Caco-2 (cell line): ENCODE results near the gene HEXA. TPM values are rescaled to one million over a fixed set of nuclear protein-coding genes. Genes with fewer than 3 reads are reported as not detected.

ENCODE experiments used
- BruUV-seq: library from RNA; stranded (reverse); fragments of 400-500 nt; replicated peaks from 2 replicates; lab custom pipeline; 2021; lab: Mats Ljungman, UMichigan
- CTCF ChIA-PET: fragments of 300-600 bp; sonication (Branson Sonifier 250); formaldehyde crosslinking; loops from one replicate; lab custom pipeline; 2022; ENCODE audit warnings: antibody characterized with exemption; lab: Charles Lee
- POLR2A ChIA-PET: fragments of 300-600 bp; sonication (Branson Sonifier 250); formaldehyde crosslinking; loops from one replicate; lab custom pipeline; 2022; ENCODE audit warnings: antibody characterized with exemption; lab: Charles Lee
- DNase-seq, 2 experiments: peaks; one replicate each; pipeline versions ENCODE4 v3.0.0 to v3.0.0-alpha.2; 2020 to 2022
- H3K27me3 ChIP-seq: replicated peaks from 2 replicates; pipeline ENCODE4 v1.6.0; 2011; ENCODE audit warnings: low read length; ENCODE audit not compliant: control insufficient read depth, insufficient read depth
- H3K36me3 ChIP-seq: 2 replicates; pipeline ENCODE4 v1.5.1; 2011; ENCODE audit warnings: low read length; ENCODE audit not compliant: control insufficient read depth, insufficient read depth
- H3K4me1 ChIP-seq: fragments of 250-450 bp; sonication (Bioruptor Pico); 2 replicates; pipeline ENCODE4 v1.5.1; 2020; ENCODE audit warnings: mild to moderate bottlenecking
- H3K4me3 ChIP-seq: 2 replicates; pipeline ENCODE4 v1.5.1; 2011; ENCODE audit warnings: low read depth, mild to moderate bottlenecking, control low read depth, low read length
- H3K9me3 ChIP-seq: fragments of 250-450 bp; sonication (Bioruptor Pico); 2 replicates; pipeline ENCODE4 v1.5.1; 2020; ENCODE audit warnings: mild to moderate bottlenecking, moderate library complexity
- H3K27ac Mint-ChIP-seq: one replicate; pipeline ENCODE4 v1.8.0; 2022; ENCODE audit warnings: mixed read lengths; ENCODE audit not compliant: unreplicated experiment
- H3K27me3 Mint-ChIP-seq: one replicate; pipeline ENCODE4 v1.8.0; 2022; ENCODE audit warnings: mixed read lengths; ENCODE audit not compliant: insufficient read depth, unreplicated experiment
- H3K36me3 Mint-ChIP-seq: one replicate; pipeline ENCODE4 v1.8.0; 2022; ENCODE audit warnings: mild to moderate bottlenecking, mixed read lengths; ENCODE audit not compliant: insufficient read depth, unreplicated experiment
- H3K4me1 Mint-ChIP-seq: one replicate; pipeline ENCODE4 v1.8.0; 2022; ENCODE audit warnings: low read depth, mixed read lengths; ENCODE audit not compliant: unreplicated experiment
- H3K4me3 Mint-ChIP-seq: one replicate; pipeline ENCODE4 v1.8.0; 2022; ENCODE audit warnings: mild to moderate bottlenecking, moderate library complexity, mixed read lengths; ENCODE audit not compliant: unreplicated experiment
- H3K9me3 Mint-ChIP-seq: one replicate; pipeline ENCODE4 v1.8.0; 2022; ENCODE audit warnings: mixed read lengths; ENCODE audit not compliant: unreplicated experiment
- intact Hi-C: fragments of 100-400 bp; cut with micrococcal nuclease; formaldehyde crosslinking; loops from one replicate; pipeline ENCODE4 v1.10.0; 2022; ENCODE audit not compliant: unreplicated experiment
- total RNA-seq: library from RNA; stranded (reverse); gene quantifications from 2 replicates; pipeline ENCODE4 v1.2.3, GENCODE V29; 2022
- TF ChIP-seq, protein P1 (sequence below), 2 experiments: fragments of 200-600 bp in 1 of 2; IDR thresholded peaks; 1 replicate in 1 of 2; 2 replicates in 1 of 2; pipeline versions ENCODE4 v1.5.1 to v1.8.0; 2011 to 2022; ENCODE audit warnings: antibody characterized with exemption in 1 of 2, control low read depth in 1 of 2, inconsistent platforms in 1 of 2, low read depth in 1 of 2, low read length in 1 of 2, mild to moderate bottlenecking in 1 of 2, moderate library complexity in 1 of 2; ENCODE audit not compliant: insufficient read depth in 1 of 2, severe bottlenecking in 1 of 2, unreplicated experiment in 1 of 2

HEXA gene
- total RNA-seq, 1 experiment from 2014 or later: 151 TPM

GRCh38 chr15:72319985-72320671, 55.7 kb downstream of the HEXA start, which contains the start of gene CELF6:
Gene CELF6, minus strand, starts transcription at chr15:72320157. Its CDS starts 283 bp downstream, at chr15:72319874.
- no TSS peak for BruUV-seq
- Histone ChIP-seq H3K9me3 (no peaks in the 10 kb centered on the region), H3K4me1 (peaks cover 4% of the 10 kb centered on the region; the same call in 1 of the 2 replicates), H3K4me3 (peak within 1 kb of the TSS; percentile 76), H3K27me3 (no peaks in the 10 kb centered on the region), H3K36me3 (no peaks in the 10 kb centered on the region)
- Mint-ChIP-seq H3K36me3 (peaks cover 7% of the 10 kb centered on the region), H3K27me3 (peaks cover 20% of the 10 kb centered on the region), H3K9me3 (peaks cover 15% of the 10 kb centered on the region), H3K27ac (peak within 1 kb of the TSS; percentile 42), H3K4me1 (peaks cover 14% of the 10 kb centered on the region), H3K4me3 (peak within 1 kb of the TSS; percentile 80)
- ChIA-PET POLR2A (no interaction called here), CTCF (no interaction called here)
- DNase-seq: peak; percentile 90 to 92
- TF ChIP-seq, protein P1, sequence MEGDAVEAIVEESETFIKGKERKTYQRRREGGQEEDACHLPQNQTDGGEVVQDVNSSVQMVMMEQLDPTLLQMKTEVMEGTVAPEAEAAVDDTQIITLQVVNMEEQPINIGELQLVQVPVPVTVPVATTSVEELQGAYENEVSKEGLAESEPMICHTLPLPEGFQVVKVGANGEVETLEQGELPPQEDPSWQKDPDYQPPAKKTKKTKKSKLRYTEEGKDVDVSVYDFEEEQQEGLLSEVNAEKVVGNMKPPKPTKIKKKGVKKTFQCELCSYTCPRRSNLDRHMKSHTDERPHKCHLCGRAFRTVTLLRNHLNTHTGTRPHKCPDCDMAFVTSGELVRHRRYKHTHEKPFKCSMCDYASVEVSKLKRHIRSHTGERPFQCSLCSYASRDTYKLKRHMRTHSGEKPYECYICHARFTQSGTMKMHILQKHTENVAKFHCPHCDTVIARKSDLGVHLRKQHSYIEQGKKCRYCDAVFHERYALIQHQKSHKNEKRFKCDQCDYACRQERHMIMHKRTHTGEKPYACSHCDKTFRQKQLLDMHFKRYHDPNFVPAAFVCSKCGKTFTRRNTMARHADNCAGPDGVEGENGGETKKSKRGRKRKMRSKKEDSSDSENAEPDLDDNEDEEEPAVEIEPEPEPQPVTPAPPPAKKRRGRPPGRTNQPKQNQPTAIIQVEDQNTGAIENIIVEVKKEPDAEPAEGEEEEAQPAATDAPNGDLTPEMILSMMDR (IDR thresholded peaks at IDR 0.05; ENCODE audit: insufficient read depth in 1 of 2, low read depth in 1 of 2, low read length in 1 of 2, severe bottlenecking in 1 of 2, unreplicated experiment in 1 of 2): no peak
- intact Hi-C loops: loop anchor here (10.0 kb wide), 2 partner anchors 215 to 355 kb away; no protein-coding TSS in a partner anchor

DNA sequence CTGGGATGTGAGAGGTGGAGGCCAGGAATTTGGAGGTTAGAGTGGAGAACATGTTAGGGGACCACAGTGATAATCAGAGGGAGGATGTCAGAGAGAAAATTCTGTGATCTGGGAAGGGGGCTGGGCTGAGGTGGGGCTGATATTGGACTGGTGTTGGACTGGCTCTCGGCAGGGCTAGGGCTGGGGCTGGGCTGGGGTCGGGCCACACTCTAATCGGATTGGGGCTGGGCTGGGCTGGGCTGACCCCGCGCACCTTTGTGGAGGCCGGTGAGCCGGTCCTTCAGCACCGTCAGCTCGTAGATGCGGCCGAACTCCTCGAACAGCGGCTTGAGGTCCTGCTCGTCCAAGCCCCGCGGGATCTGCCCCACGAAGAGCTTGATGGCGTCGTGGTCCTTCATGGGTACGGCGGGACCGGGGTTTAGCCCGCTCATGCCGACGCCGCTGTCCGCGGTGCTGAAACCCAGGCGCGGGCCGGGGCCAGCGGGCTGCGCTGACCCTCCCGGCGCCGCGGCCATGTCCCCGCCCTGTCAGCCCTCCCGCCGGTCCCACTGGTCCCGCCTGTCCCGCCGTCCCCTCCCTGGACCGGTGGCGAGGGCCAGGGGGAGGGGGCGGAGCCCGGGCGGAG, 56.3 kb downstream of the HEXA start:
- intact Hi-C loops: loop anchor here (10.0 kb wide), 2 partner anchors 215 to 355 kb away; no protein-coding TSS in a partner anchor
- H3K36me3 ChIP-seq: no peaks in the 10 kb centered on the region
- H3K27me3 ChIP-seq: no peaks in the 10 kb centered on the region
- TF ChIP-seq, protein P1 (IDR thresholded peaks at IDR 0.05; ENCODE audit: insufficient read depth in 1 of 2, low read depth in 1 of 2, low read length in 1 of 2, severe bottlenecking in 1 of 2, unreplicated experiment in 1 of 2): no peak
- peak; percentile 85 to 92 for DNase-seq
- Mint-ChIP-seq H3K27me3 (peaks cover 23% of the 10 kb centered on the region), H3K4me3 (peak overlapping the region; percentile 80), H3K4me1 (peaks cover 14% of the 10 kb centered on the region), H3K9me3 (peaks cover 10% of the 10 kb centered on the region), H3K27ac (no peak overlapping the region), H3K36me3 (peaks cover 7% of the 10 kb centered on the region)
- BruUV-seq: no TSS peak
- peaks cover 4% of the 10 kb centered on the region; the same call in 1 of the 2 replicates for H3K4me1 ChIP-seq
- H3K4me3 ChIP-seq: peak overlapping the region; percentile 76
- ChIA-PET POLR2A (no interaction called here), CTCF (no interaction called here)
- no peaks in the 10 kb centered on the region for H3K9me3 ChIP-seq

DNA sequence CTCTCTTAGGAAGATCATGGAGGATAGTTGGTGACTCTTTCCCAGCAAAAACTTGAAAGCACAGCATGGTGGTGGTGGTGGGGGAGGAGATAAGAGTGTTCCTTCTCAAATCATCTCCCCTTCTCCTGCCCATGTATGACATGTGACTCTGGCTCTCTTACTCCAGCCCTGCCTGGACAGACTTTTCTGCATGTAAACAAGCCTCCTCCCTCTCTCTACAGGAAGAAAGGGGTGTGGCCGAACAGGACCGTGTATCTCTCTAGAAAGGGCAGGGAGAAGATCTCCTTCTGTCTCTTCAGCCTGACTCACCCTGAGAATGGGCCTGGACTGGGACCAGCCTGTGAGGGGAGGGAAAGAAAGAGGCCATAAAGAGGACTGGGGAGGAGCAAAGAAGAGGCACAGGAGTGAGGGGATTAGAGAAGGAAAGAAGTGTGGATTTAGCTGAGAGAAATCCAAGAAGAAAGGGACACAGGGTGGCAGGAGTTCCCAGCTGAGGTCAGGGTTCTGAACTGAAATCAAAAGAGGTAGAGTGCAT, 57.3 kb downstream of the HEXA start:
- Mint-ChIP-seq H3K4me3 (peak overlapping the region; percentile 80), H3K9me3 (no peaks in the 10 kb centered on the region), H3K36me3 (peaks cover 7% of the 10 kb centered on the region), H3K27ac (no peak overlapping the region), H3K4me1 (peaks cover 14% of the 10 kb centered on the region), H3K27me3 (peaks cover 23% of the 10 kb centered on the region)
- Histone ChIP-seq H3K36me3 (no peaks in the 10 kb centered on the region), H3K9me3 (no peaks in the 10 kb centered on the region), H3K4me3 (no peak overlapping the region), H3K27me3 (no peaks in the 10 kb centered on the region), H3K4me1 (peaks cover 4% of the 10 kb centered on the region; the same call in 1 of the 2 replicates)
- POLR2A ChIA-PET: no interaction called here
- CTCF ChIA-PET: no interaction called here
- no TSS peak for BruUV-seq
- intact Hi-C loops: loop anchor here (10.0 kb wide), 2 partner anchors 216 to 356 kb away; no protein-coding TSS in a partner anchor
- DNase-seq: no peak
- TF ChIP-seq, protein P1 (IDR thresholded peaks at IDR 0.05; ENCODE audit: insufficient read depth in 1 of 2, low read depth in 1 of 2, low read length in 1 of 2, severe bottlenecking in 1 of 2, unreplicated experiment in 1 of 2): no peak
